CD4-positive, alpha-beta T cell treated with Interleukin-4 for 4 hours (primary cell): ENCODE results near the gene RANBP1.

Source experiments
- DNase-seq: peaks from one replicate; pipeline ENCODE4 v3.0.0-alpha.2; 2020

The RANBP1 gene

DNA sequence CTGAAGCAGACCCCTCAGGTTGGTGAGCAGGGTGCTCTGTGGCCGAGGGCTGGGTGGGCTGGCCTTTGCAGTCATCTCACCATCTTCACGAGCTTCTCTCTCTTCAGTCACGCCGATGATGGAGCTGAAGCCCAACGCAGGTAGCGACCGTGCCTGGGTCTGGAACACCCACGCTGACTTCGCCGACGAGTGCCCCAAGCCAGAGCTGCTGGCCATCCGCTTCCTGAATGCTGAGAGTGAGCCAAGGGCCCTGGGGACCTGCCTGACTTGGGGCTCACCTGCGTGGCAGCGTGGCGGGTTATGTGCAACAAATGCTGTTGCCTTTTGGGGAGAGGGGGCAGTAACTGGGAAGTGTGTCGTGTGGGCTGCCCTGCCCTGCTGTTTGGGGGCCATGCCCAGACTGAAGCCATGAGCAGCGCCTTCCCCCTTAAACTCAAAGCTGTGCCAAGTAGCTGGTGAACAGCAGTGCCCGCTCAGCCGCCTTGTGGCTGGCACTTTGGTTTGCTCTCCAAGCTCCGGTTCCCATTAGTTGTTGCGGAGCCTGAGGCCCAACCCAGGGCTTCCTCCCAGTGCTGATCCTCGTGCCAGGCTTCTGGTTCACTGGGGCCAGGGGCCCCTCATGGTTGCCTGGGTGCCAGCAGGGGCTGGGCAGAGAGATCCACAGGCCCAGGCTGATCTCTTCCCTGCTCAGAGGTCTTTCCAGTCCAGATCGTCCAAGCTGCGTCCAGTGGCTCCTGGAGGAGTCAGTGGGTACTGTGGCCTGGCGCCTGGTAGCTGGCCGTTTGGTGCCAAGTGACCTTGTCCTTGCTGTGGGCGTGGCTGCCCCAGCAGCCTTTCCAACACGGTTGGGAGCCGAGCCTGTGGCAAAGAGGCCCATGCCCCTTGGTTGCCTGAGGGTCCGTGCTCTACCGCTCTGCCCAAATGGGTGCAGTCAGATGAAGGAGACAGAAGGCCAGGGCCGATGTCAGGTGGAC lies 9.6 kb downstream of the RANBP1 start:
- DNase-seq: no peak

DNA sequence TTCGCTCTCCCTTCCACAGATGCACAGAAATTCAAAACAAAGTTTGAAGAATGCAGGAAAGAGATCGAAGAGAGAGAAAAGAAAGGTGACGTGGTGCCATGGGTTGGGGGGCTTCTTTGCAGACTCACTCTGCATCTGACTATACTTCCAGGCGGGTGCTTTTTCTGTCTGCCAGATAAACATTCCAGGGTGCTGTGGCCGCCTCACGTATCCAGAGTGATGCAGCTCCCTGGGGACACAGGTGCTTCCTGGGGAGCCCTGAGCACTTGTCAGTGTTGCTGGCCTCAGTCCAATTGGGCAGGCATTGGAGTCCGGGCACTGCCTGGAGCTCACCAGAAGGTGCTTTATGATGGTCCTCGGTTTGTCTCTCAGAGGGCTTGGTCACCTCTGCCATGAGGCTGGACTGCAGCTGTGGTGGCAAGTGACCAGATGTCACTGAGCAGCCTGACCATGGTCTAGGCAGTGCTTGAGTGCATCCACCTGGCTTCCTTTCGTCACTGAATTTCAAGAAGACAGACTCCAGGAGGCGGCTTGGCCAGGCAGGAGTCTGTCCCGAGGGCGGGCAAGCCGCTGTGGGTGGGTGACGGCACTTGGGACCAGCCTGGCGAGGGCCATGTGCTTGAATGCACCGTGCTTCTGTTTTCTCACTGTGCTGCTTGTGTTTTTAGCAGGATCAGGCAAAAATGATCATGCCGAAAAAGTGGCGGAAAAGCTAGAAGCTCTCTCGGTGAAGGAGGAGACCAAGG lies 10.6 kb downstream of the RANBP1 start:
- no peak for DNase-seq

DNA sequence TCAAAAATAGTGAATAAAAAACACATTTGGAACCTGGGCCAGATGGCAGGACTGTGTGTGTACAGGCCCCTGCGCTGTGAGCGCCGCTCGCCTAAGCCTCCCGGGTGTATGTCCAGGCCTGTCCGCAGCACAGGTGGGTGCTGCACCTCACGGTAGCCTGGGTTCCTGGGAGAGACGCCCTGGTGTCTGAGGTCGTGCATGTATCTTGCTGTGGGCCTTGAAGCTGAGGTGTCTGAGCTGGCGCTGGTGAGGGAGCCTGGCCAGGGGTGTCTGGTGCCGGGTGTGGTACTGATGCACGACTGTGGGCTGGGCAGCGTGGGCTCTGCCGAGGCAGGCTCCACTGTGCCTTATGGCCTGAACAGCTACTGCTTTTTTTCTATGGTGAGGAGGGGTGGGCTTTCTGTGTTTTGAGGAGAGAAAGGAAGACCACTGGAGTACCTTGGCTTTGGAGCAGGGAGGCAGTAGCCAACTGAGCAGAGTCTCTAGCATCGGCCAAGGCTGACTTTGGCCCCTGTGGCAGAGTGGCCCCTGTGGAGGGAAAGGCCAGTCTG lies 11.5 kb downstream of the RANBP1 start:
- no peak for DNase-seq

DNA sequence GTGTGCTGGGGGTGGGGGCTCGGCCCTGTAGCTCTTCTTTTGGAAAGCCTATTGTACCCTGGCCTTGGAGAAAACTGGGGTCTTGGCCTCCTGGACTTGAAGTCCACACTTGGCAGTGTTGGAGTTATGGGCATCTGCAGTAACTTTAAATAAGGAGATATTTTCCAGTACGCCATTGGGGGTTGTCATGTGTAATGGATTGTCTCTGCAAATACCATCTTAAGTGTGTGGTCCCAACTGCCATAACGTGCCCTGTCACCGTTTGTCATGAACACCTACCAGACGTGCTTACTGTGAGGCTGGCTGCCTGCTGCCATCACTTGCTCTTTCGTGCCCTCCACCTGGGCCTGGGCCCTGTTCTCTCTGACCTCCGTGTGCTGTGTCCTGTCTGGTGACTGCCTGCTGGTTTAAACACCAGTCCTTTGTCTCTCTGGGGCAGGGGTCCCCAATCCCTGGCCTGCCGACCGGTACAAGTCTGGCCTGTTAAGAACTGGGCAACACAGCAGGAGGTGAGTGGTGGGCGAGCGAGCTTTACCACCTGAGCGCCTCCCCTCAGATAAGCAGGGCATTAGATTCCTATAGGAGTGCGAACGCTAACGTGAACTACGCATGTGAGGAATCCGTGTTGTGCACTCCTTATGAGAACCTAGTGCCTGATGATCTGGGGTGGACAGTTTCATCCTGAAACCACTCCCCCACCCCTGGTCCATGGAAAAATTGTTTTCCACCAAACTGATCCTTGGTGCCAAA lies 12.1 kb downstream of the RANBP1 start:
- DNase-seq: no peak

DNA sequence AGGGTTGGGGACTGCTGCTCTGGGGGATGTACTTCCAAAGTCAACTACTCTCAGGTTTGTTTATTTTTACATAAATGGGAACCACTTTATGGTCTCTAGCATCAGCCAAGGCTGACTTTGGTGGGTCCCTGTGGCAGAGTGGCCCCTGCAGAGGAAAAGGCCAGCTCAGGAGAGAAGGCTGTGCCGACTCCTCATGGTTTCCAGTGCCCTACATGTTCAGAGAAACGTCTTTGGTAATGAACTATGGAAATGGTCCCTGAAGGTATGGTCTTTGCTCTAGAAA lies 12.7 kb downstream of the RANBP1 start:
- no peak for DNase-seq

DNA sequence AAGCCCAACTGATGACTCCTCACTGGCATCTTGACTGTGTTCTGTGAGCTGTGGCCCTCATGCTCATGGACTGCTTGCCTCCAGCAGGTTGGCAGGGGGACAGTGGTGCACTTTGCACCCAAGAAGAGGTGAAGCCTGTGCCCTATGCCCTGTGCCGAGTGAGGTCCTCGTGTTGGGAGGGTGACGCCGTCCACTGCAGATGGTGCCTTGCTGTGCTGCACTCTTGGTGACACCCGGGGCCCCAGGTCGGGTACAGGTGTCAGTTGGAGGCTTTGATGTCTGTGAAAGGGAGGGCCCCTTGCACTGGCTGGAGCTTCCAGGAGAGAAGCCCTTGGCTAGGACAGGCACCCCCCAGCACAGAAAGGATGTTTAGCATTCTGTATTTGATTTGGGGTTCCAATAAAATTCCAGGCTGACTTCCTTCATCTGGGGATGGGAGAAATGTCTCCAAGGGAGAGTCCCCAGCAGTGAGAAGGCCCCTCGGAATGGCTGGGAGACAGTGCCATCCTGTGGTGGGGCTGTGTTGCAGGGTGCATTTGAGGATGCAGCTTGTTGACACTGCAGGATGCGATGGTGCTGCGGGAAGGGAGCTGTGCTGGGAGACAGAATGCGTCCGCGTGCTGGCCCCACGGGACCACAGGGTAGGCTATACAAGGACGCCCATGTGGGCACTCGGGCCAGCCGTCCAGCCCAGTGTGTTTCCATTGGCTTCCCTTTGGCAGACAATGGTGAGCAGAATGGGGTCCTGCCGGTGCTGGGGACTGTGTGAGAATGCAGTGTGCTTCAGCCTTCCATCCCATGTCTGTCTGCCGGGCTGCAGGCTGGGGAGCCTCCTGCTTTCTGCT lies 13.2 kb downstream of the RANBP1 start:
- peak; percentile 48 for DNase-seq

DNA sequence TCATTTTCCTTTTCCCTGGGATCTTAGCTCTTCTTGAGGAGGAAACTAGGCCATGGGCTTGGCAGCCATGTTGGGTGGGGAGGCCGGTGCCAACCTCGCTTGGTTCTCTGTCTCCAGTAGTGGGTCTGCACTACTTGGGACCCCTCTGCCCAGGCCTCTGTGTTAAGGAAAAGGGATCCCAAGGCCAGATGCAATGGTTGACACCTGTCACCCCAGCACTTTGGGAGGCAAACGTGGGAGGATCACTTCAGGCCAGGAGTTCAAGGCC lies 13.8 kb downstream of the RANBP1 start:
- no peak for DNase-seq

DNA sequence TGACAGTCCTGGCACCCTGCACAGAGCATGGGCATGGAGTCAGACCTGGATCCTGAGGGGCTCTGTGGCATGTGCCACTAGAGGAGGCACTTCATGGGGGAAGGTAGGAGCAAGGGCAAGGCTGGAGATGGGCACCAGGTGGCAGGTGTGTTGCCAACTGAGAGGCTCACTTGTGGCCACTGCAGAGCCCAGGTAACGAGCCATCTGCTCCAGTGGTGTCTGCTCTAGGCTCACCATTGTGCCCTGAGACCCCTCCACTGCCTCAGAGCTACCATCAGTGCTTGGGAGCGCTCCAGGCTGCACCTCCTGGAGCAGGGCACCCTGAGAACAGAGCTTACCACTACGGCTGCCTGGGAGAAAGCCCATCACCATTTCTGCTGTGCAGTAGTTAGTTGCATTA lies 14.4 kb downstream of the RANBP1 start:
- no peak for DNase-seq

DNA sequence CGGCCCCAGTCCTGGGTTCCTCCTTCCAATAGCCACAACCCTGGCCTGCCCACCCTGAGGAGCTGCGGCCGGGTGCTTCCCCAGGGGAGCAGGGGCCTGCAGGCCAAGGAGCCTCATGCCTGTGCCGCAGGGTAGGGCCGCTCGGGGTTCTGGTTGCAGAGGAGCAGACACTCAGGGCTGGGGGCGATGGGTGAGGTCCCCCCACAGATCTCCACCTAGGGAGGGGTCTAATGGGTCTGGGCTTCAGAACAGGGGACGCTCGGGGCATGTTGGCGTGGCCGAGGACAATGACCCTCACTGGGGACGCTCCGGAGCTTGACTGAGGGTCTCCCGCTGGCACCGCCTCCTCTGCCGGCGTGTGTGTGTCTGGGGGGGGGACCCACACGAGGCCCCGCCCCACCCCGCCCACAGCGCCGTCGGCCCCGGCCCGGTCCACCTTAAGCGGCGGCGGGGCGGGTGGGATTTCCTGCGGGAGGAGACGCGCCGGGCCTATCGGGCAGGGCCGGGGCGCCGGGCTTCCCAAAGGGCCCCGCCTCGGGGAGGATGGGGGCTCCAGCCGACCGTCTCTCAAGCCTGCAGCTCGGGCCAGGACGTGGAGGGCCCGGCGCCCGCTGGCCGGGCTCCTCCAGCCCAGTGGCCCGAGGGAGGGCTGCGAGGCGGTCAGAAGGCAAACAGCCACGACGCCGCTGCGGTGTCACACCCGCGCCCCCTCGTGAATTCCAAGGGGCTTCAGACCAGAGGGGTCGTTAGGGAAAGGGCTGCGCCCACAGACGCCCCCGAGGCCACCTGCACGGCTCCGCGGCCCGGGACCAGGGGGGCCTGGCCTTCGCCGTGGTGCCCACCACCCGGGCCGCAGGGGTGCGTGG lies 15.1 kb downstream of the RANBP1 start:
- peak; percentile 73 for DNase-seq

DNA sequence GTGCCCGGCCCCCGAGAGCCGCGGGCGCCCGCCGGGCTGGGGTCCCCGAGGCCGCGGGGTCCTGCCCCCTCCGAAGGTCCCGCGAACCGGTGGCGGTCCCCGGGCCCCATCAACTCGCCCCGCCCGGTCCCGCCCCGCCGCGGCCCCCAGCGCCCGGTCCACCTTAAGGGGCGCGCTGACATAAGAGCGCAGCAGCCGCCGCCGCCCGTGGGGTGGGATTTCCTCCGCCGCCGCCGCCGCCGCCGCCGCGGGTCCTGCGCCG lies 15.6 kb downstream of the RANBP1 start, which contains the start of gene ZDHHC8:
Gene ZDHHC8 (plus strand): TSS at position 208 of the 262 bp plus-strand sequence. CDS start 144 bp downstream, outside the sequence.
- DNase-seq: no peak

DNA sequence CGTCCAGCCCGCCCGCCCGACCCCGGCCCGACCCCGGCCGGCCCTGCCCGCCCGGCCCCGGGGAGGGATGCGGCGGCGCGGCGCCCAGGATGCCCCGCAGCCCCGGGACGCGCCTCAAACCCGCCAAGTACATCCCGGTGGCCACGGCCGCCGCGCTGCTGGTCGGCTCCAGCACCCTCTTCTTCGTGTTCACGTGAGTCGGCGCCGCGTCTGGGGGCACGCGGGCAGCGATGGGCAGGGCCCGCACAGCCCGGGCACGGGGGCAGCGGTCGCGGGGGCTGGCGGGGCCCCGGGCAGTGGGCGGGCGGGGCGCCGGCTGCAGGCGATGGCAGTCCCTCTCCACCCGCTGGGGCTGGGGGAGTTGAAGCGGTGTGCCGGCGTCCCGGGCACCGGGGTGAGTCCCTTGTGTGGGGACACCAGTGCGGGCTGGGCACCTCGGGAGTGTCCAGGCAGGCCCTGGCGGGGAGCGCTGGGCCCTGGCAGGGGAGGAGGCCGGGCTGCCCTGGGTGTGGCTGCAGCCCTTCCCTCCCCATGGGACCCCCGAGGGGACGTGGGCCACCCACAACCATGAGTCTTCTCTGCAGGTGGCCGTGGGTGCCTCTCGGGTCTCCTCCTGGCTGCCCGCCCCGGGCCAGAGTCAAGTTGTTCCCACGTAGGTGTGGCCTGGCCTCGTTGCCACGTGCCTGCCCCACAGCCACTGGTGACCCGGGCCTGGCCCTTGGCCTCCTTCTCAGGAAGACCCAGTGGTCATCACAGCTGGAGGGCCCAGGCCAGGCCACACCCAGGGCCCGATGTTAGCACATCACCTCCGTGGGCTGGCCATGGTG lies 16.2 kb downstream of the RANBP1 start:
- no peak for DNase-seq

DNA sequence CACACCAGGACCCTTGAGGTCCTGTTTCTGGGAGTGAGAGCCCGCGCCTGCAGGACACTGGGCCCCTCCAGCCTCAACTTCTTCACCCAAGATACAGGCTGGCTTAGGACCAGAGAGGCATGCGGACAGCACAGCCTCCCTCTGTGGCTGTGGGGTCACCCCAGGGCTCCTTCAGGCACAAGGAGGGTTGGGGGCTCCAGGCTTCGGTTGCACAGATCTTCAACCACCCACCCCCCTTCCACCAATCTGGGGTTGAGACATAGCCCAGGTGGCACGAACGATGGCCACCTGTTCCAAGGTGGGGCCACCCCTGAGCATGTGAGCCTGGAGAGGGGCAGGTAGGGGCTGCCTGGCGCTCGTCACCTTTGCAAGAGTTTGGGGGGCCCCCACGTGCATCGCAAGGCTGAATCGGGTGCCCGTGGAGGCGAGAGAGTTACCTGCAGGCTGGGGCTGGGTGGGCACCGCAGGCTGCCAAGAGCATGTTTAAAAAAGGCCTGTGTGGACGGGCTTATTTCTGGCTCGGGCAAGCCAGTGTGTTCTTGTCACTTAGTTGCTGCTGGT lies 16.9 kb downstream of the RANBP1 start:
- no peak for DNase-seq

DNA sequence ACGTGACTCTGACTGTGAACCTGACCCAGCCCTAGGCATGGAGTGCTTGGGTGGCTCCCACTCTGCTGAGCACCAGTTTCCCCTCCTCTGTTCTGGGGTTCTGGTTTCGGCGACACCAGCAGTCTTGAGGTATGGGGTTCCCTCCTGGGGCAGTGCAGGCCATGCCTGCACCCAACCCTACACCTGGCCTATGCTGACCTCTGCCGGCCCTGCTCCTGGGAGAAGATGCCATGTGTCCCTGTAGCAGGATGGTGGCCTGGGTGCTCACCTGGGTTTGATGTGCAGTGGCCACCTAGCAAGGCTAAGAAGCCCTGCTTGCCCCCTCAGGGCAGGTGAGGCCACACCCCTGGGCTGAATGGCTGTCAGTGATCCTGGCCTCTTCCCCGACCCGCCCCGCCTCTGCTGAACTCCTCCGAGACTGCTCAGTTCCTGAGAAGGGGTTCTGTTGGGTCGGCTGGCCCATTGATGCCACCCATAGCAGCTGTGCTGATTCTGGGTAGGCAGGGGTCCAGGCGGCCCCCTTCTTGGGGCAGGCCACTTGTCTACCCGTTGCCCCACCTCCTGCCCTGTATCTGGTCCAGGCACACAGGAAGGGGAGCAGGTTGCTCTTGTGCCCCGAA lies 18.1 kb downstream of the RANBP1 start:
- DNase-seq: no peak

DNA sequence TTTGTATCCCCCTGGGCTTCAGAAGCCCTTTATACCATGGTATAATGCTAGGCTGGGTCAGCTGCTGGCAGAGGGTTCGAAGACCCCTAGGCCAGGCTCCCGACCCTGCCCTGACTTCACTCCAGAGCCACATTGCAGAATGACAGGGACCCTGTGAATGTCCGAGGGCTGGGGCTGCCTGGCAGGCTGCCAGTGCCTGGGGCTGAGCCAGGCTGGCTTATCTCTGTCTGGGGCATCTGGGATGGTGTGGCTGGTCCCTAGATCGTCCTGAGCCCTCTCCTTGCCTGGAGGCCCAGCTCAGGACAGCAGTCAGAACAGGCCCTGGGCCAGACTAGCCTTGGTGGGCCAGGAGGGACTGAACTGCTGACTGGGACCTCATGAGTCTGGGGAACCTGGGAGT lies 19.4 kb downstream of the RANBP1 start:
- no peak for DNase-seq

DNA sequence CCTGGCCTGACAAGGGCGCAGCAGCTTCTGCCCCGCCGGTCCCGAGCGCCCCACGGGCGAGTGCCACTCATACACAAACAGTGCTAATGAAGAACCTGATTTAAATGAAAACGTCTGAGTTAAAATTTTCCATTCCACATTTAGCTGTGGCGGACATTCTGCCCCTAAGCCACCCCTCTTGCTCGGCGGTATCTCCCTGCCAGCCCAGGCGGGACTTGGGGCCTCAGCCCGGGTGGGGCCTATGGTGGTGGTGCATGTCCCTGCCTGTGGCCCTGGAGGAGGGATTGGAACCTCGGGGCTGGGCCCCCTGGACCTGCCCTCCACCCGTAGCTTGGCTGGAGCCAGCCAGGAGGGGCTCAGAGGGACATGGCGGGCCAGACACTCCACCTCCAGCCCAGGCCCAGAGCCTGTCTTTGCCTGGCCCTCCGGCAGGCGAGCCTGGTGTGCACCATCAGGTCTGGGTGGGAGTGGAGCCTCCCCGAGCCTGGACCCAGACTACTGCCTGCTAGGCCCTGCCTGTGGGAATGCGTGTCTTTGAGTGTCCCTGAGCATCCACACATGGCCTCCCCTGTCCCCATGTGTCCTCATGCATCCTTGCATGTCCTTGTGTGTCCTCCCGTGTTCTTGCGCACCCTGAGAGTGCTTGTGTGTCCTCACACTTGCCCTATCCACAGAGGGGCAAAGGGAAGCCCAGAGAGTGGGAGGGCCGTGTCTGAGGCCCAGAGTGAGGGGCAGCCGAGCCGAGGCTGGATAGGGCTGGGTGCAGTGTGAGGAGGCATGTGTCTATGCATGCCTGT lies 20.1 kb downstream of the RANBP1 start:
- no peak for DNase-seq

DNA sequence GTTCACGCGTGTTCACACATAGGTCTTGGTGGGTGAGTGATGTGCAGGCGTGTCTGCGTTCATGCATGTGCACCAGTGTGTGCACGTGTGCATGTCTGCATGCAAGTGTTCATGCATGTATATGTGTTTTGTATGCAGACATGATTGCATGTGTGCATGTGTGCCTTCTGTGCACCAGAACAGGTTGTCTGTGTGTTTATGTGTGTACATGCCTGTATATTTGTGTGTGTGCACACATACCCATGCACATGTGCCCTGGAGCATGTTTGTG lies 20.6 kb downstream of the RANBP1 start:
- DNase-seq: no peak

DNA sequence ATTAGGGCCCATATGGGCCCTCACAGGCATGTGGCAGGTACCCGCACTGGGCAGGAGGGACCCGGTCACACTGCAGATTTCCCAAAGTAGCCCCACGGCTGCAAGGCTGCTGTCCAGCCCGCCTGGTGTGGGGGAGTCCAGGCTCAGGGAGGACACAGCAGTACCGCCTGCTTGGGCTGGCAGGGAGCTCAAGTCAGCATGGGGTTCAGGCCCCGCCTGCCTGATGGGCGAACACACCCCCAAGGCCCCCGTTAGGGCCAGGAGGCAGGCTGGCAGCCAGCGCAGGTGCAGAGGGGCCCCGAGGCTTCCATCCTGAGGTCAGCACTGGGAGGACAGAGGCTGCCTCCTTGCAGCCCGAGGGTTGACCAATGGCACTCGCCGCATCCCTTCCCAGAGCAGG lies 21.2 kb downstream of the RANBP1 start:
- no peak for DNase-seq

DNA sequence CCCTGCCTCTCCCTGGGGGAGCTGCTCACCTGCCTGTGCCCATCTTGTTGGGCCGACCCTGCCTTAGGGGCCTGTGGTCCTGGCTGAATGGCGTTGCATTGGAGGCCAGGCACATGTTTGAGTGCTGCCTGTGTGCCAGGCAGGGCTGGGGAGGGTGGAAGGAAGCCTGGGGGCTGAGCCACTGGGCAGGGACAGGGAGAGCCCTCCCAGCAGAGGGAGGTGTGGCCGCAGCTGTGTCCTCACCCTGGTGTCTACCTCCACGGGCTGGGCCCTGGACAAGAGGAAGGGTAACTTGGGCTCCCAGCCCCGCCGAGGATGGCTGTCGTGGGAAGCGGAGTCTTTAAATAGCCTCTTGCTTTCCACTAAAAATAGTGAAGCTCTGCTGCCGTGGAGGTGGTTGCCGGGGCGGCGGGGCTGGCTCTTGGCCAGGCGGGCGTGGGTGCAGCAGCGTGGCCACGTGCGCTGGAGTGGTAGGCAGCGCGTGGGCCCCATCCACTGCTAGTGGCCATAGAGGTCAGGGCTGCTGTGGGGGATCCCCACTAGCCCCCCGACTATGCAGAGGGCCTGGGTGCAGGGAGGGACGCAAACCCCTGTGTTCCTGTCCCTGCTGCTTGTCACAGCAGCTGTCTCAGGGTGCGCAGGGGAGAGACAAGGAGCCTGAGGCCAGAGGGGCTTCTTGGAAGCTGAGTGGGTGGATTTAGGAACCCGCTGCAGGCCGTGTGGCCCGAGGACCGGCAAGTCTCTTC lies 21.9 kb downstream of the RANBP1 start:
- no peak for DNase-seq

DNA sequence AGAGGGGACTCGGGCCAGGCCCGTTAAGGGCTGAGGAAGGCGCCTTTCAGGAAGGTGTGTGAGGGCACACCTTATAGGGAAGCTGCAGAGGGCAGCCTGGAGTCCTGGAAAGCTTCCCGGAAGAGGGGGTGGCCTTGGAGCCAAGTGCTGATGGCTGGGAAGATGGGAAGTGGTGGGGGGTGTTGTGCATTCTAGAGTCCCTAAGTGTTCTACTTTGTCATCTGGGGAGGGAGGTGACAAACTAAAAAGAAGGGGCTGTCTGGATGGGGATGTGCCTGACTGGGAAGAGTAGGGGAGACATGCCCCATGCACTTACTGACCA lies 22.5 kb downstream of the RANBP1 start:
- DNase-seq: no peak
